Endometrial microvascular endothelial cells (primary cell): ENCODE results near the gene IRX3. TPM values are rescaled to one million over a fixed set of nuclear protein-coding genes. Genes with fewer than 3 reads are reported as not detected.

Source experiments
- in situ Hi-C: cut with HindIII; loops from 2 replicates; pipeline ENCODE4 v1.10.0; 2017; ENCODE audit warnings: low sequenced_read_pairs, low pct_unique_long_range_greater_than_20kb; ENCODE audit errors: inconsistent ontology term
- total RNA-seq: library from RNA; depleted of rRNA; stranded (reverse); fragments of >200 nt; gene quantifications from one replicate; pipeline ENCODE4 v1.2.3, GENCODE V29; 2015; ENCODE audit errors: inconsistent ontology term

The IRX3 gene
- total RNA-seq = not detected

GRCh38 chr16:54286366-54287130, at the start of gene IRX3:
TSS of gene IRX3 (minus strand) at chr16:54286787. CDS start at chr16:54286050, 737 bp downstream.
- in situ Hi-C loops = loop anchor here (10.0 kb wide), 2 partner anchors 348 to 648 kb away; partner anchors contain the start of gene IRX5

- in situ Hi-C loops = no loop called here
These were observed 48.6 kb upstream of the IRX3 start for GRCh38 chr16:54335230-54335629.

GRCh38 chr16:54334208-54334607, 47.6 kb upstream of the IRX3 start:
- in situ Hi-C loops = no loop called here

- in situ Hi-C loops = no loop called here
These were observed 44.8 kb upstream of the IRX3 start for GRCh38 chr16:54331241-54332002.

GRCh38 chr16:54327609-54328008, 41.0 kb upstream of the IRX3 start:
- in situ Hi-C loops = no loop called here

- in situ Hi-C loops = no loop called here
These were observed 39.7 kb upstream of the IRX3 start for GRCh38 chr16:54326266-54326662.

- in situ Hi-C loops = no loop called here
These were observed 39.2 kb upstream of the IRX3 start for GRCh38 chr16:54325616-54326265.

- in situ Hi-C loops = no loop called here
These were observed 38.1 kb upstream of the IRX3 start for GRCh38 chr16:54324716-54325115.

- in situ Hi-C loops = no loop called here
These were observed 34.2 kb upstream of the IRX3 start for GRCh38 chr16:54320697-54321340.

- in situ Hi-C loops = no loop called here
These were observed 32.4 kb upstream of the IRX3 start for GRCh38 chr16:54318941-54319340.

GRCh38 chr16:54317101-54317611, 30.6 kb upstream of the IRX3 start:
- in situ Hi-C loops = no loop called here

- in situ Hi-C loops = no loop called here
These were observed 29.7 kb upstream of the IRX3 start for GRCh38 chr16:54316095-54316889.

- in situ Hi-C loops = no loop called here
These were observed 27.2 kb upstream of the IRX3 start for GRCh38 chr16:54313789-54314188.

- in situ Hi-C loops = no loop called here
These were observed 26.0 kb upstream of the IRX3 start for GRCh38 chr16:54312502-54312991.

- in situ Hi-C loops = no loop called here
These were observed 22.8 kb upstream of the IRX3 start for GRCh38 chr16:54309341-54309740.

- in situ Hi-C loops = no loop called here
These were observed 18.5 kb upstream of the IRX3 start for GRCh38 chr16:54305080-54305479.

GRCh38 chr16:54303613-54304012, 17.0 kb upstream of the IRX3 start:
- in situ Hi-C loops = no loop called here

GRCh38 chr16:54297154-54297553, 10.6 kb upstream of the IRX3 start:
- in situ Hi-C loops = no loop called here
